ENCODE results near the gene HECW1.

HECW1 gene

DNA sequence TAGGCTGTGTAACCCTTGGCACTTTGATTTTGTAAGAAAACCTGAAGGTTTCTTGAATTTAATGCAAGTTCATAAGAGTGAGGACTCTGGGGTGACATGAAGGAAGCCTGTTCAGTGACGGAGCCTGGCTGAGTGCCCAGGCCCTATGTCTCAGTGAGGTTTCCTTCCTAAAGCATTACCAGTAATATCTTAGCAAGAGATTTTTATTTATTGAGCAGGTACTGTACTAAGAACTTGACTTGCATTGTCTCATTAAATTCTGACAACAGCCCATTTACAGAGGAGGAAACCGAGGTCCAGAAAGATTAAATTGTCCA lies 197.2 kb downstream of the HECW1 start:
- TF ChIP-seq, protein P1, sequence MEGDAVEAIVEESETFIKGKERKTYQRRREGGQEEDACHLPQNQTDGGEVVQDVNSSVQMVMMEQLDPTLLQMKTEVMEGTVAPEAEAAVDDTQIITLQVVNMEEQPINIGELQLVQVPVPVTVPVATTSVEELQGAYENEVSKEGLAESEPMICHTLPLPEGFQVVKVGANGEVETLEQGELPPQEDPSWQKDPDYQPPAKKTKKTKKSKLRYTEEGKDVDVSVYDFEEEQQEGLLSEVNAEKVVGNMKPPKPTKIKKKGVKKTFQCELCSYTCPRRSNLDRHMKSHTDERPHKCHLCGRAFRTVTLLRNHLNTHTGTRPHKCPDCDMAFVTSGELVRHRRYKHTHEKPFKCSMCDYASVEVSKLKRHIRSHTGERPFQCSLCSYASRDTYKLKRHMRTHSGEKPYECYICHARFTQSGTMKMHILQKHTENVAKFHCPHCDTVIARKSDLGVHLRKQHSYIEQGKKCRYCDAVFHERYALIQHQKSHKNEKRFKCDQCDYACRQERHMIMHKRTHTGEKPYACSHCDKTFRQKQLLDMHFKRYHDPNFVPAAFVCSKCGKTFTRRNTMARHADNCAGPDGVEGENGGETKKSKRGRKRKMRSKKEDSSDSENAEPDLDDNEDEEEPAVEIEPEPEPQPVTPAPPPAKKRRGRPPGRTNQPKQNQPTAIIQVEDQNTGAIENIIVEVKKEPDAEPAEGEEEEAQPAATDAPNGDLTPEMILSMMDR (conservative IDR thresholded peaks at IDR 0.05): no peak
- H3K27ac ChIP-seq: 0 out of 2 replicates have a peak overlapping the region, but pooled peaks have one; percentile 13

DNA sequence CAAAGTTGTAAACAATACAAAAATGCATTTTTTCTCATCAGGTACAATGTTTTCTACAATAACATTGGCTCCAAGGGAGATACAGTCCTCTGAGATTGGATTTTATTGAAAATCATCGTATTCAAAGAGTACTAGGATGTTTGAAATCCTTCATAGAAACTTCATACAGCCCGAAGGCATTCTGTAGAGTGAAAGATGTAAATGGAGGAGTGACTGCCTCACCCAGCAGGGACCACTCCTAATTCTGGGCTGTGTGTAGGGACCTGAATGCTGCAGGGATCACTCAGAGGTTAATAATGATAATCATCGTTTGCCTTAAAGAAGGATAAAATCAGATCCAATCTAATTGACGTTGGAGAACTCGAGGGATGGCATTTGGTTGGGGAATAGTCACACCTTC lies 198.6 kb downstream of the HECW1 start:
- TF ChIP-seq, protein P1 (conservative IDR thresholded peaks at IDR 0.05): no peak
- no peak overlapping the region for H3K27ac ChIP-seq

DNA sequence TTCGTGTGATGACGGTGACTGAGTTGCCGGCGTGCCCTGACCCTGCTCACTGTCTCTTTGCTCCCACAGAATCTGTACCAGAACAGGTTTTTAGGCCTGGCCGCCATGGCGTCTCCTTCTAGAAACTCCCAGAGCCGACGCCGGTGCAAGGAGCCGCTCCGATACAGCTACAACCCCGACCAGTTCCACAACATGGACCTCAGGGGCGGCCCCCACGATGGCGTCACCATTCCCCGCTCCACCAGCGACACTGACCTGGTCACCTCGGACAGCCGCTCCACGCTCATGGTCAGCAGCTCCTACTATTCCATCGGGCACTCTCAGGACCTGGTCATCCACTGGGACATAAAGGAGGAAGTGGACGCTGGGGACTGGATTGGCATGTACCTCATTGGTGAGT lies 199.2 kb downstream of the HECW1 start:
- no peak overlapping the region for H3K27ac ChIP-seq
- TF ChIP-seq, protein P1 (conservative IDR thresholded peaks at IDR 0.05): no peak

DNA sequence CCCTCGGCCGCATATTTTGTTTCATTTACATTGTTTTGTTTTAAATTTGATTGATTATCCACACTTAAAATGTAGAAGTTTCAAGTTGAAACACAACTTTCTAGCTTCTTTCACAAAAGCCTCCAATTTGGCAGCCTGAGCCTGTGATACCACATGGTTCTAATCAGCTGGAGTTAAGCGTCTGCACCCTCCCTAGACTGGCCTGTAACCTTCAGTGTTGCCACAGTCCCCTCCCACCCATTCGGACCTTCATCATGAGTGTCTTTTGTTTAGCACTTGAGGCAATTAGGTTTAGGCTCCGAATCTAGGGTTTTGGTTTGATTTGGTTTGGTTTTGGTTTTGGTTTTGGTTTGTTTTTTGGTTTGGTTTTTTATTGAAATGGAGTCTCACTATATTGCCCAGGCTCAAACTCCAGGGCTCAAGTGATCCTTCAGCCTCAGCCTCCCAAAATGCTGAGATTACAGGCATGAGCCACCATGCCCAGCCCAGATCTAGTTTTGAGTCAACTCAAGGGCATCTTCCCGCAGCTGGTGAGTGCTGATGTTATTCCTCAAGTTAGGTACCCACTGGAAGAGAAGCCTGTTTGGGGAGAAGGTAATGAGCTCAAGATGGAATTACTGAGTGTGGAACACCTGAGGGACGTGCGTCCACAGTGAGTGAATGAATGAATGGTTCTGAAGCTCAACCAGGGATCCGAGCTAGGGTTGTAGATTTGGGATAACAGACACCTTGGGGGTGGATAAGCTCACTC lies 201.4 kb downstream of the HECW1 start:
- TF ChIP-seq, protein P1 (conservative IDR thresholded peaks at IDR 0.05): no peak
- no peak overlapping the region for H3K27ac ChIP-seq

- no peak overlapping the region for H3K27ac ChIP-seq
- TF ChIP-seq, protein P1 (conservative IDR thresholded peaks at IDR 0.05): no peak
Observed at GRCh38 chr7:43314379-43315158, 202.1 kb downstream of the HECW1 start.

DNA sequence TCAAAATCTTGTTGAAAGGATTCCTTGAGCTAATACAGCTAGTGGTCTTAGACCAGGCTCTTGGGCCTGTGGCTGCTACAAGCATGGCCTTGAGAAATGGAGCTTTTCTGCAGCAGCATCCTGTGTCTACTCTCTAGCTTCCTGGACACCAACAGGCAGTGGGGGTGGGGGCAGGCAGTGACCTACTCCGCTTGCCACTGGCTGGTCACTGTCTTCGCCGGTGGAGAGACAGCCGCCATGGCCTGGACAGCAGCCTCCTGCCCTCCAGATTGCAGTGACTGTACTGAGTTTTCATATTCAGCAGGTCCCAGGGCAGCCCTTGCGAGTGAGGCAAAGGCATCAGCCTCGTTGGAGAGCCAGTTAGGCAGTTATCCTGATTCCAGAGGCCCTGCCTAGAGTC lies 204.6 kb downstream of the HECW1 start:
- TF ChIP-seq, protein P1 (conservative IDR thresholded peaks at IDR 0.05): no peak

GRCh38 chr7:43318188-43318770 lies 205.8 kb downstream of the HECW1 start:
- no peak overlapping the region for H3K27ac ChIP-seq
- TF ChIP-seq, protein P1 (conservative IDR thresholded peaks at IDR 0.05): no peak

More for the DNA sequence above, 204.6 kb downstream of the HECW1 start:
- no peak overlapping the region for H3K27ac ChIP-seq

Data from VCaP (cell line).